HepG2 (cell line): Measurements from ENCODE around the gene PSD4. TPM values are rescaled to one million over a fixed set of nuclear protein-coding genes. Genes with fewer than 3 reads are reported as not detected.
A peak's percentile ranks its signal among the peaks of the same experiment; 100 is the strongest.

Experiments
- ERF ChIP-seq: IDR thresholded peaks from 2 replicates; pipeline ENCODE4 v1.6.1; 2018; ENCODE audit warnings: missing biosample characterization, missing genetic modification reagents
- FOXA1 ChIP-seq, 2 experiments: fragments of 450-650 bp in 1 of 2; sonication (generic) in 1 of 2; formaldehyde crosslinking in 1 of 2; IDR thresholded peaks; 2 replicates each; pipeline versions ENCODE4 v1.4.0 to v1.6.1; 2016 to 2020; ENCODE audit warnings: missing genetic modification reagents in 1 of 2
- FOXK1 ChIP-seq: sonication (generic); formaldehyde crosslinking; IDR thresholded peaks from 2 replicates; pipeline ENCODE4 v1.4.0; 2020; ENCODE audit warnings: low read depth, missing genetic modification reagents, borderline replicate concordance
- GATA4 ChIP-seq: sonication (generic); IDR thresholded peaks from 2 replicates; pipeline ENCODE4 v1.6.1; 2016; ENCODE audit warnings: antibody characterized with exemption, low read depth, borderline replicate concordance
- MED1 ChIP-seq: sonication (generic); formaldehyde crosslinking; IDR thresholded peaks from 2 replicates; pipeline ENCODE4 v1.4.0; 2020; ENCODE audit warnings: missing genetic modification reagents
- POGK ChIP-seq: sonication (generic); formaldehyde crosslinking; conservative IDR thresholded peaks from 2 replicates; pipeline ENCODE4 v1.8.0; 2022; ENCODE audit warnings: mild to moderate bottlenecking, moderate library complexity, missing genetic modification reagents
- POLR2AphosphoS5 ChIP-seq: IDR thresholded peaks from 2 replicates; pipeline ENCODE4 v1.6.1; 2012; ENCODE audit warnings: low read depth, low read length
- RBM39 ChIP-seq: fragments of 200-400 bp; formaldehyde crosslinking; IDR thresholded peaks from one replicate; pipeline ENCODE4 v1.6.1; 2018; ENCODE audit warnings: antibody characterized with exemption, mild to moderate bottlenecking, low read depth, low read length; ENCODE audit not compliant: poor library complexity, severe bottlenecking
- SMAD9 ChIP-seq: sonication (generic); formaldehyde crosslinking; IDR thresholded peaks from 2 replicates; pipeline ENCODE4 v1.5.1; 2020; ENCODE audit warnings: mild to moderate bottlenecking, missing genetic modification reagents
- WIZ ChIP-seq: sonication (generic); formaldehyde crosslinking; IDR thresholded peaks from 2 replicates; pipeline ENCODE4 v1.5.1; 2020; ENCODE audit warnings: mild to moderate bottlenecking, missing genetic modification reagents
- YEATS4 ChIP-seq: sonication (generic); formaldehyde crosslinking; IDR thresholded peaks from 2 replicates; pipeline ENCODE4 v1.4.0; 2020; ENCODE audit warnings: missing genetic modification reagents, borderline replicate concordance
- ZBTB40 ChIP-seq, 2 experiments: fragments of 450-650 bp in 1 of 2; sonication (generic) in 1 of 2; formaldehyde crosslinking in 1 of 2; IDR thresholded peaks; 2 replicates each; pipeline versions ENCODE4 v1.6.1 to v1.8.0; 2016 to 2022; ENCODE audit warnings: antibody characterized with exemption in 1 of 2, mild to moderate bottlenecking in 1 of 2, missing genetic modification reagents in 1 of 2
- ZFP82 ChIP-seq: sonication (generic); formaldehyde crosslinking; IDR thresholded peaks from 2 replicates; pipeline ENCODE4 v1.5.1; 2020; ENCODE audit warnings: mild to moderate bottlenecking, missing genetic modification reagents, borderline replicate concordance
- ZNF460 ChIP-seq: sonication (generic); formaldehyde crosslinking; IDR thresholded peaks from 2 replicates; pipeline ENCODE4 v1.5.1; 2020; ENCODE audit warnings: missing genetic modification reagents, mild to moderate bottlenecking, borderline replicate concordance
- ZNF713 ChIP-seq: sonication (generic); formaldehyde crosslinking; IDR thresholded peaks from 2 replicates; pipeline ENCODE4 v1.4.0; 2020; ENCODE audit warnings: mild to moderate bottlenecking, missing genetic modification reagents
- ZNF800 ChIP-seq: sonication (generic); formaldehyde crosslinking; IDR thresholded peaks from 2 replicates; pipeline ENCODE4 v1.4.0; 2020; ENCODE audit warnings: missing genetic modification reagents
- polyA plus RNA-seq, 8 experiments: library from polyadenylated mRNA; depleted of rRNA in 3 of 8; stranded (reverse) in 7 of 8; unstranded in 1 of 8; fragments of >200 nt; fragmentation: Illumina TruSeq in 4 of 8; extraction: Trizol in 4 of 8; gene quantifications; 2 replicates each; pipeline versions ENCODE4 v1.2.1 to v1.2.3, GENCODE V29; 2011 to 2016; ENCODE audit warnings: low read depth in 4 of 8, missing spikeins in 1 of 8, mixed read lengths in 1 of 8; ENCODE audit not compliant: insufficient read depth in 1 of 8
- total RNA-seq, 5 experiments: library from RNA; depleted of rRNA; stranded (reverse); fragments of >200 nt; fragmentation: Illumina TruSeq; extraction: Trizol; gene quantifications; 2 replicates each; pipeline ENCODE4 v1.2.3, GENCODE V29; 2016; ENCODE audit warnings: low read depth in 1 of 5

PSD4 gene
- total and polyA plus RNA-seq, 2 of the 13 experiments (the other 11 are each of a cell fraction or from before 2014, with no cell fraction given), result 5.8 to 9.4 TPM

- no peak; the same call in 1 of the 2 replicates for TF ChIP-seq YEATS4 (CRISPR knock-in tag)
- no peak for TF ChIP-seq RBM39
- TF ChIP-seq SMAD9, result no peak
- no peak for TF ChIP-seq WIZ (CRISPR knock-in tag)
- peak; percentile 85 for TF ChIP-seq MED1 (CRISPR knock-in tag)
- TF ChIP-seq GATA4, result peak; percentile 64; the same call in 1 of the 2 replicates
- peak; percentile 76 for TF ChIP-seq ERF
- TF ChIP-seq ZNF460 (CRISPR knock-in tag), result no peak
- no peak for TF ChIP-seq ZNF800
- no peak for TF ChIP-seq FOXA1 (IDR thresholded peaks at IDR 0.05)
- no peak for TF ChIP-seq FOXA1 (CRISPR knock-in tag; IDR thresholded peaks at IDR 0.05)
- peak; percentile 39; the same call in 1 of the 2 replicates for TF ChIP-seq FOXK1 (CRISPR knock-in tag)
- peak; percentile 96 for TF ChIP-seq POLR2AphosphoS5
- TF ChIP-seq ZNF713, result no peak
- TF ChIP-seq ZBTB40 (IDR thresholded peaks at IDR 0.05), result no peak
- TF ChIP-seq ZBTB40 (CRISPR knock-in tag; IDR thresholded peaks at IDR 0.05), result no peak
- no peak; the same call in 1 of the 2 replicates for TF ChIP-seq POGK (CRISPR knock-in tag)
- TF ChIP-seq ZFP82 (CRISPR knock-in tag), result no peak
Measured at GRCh38 chr2:113219889-113220641, 46.3 kb downstream of the PSD4 start (continued).
